GM19240 (cell line): ENCODE results near the gene RTBDN.

Experiments
- DNase-seq: peaks from one replicate; pipeline ENCODE4 v3.0.0; 2011; ENCODE audit warnings: low spot score; ENCODE audit not compliant: insufficient read length

RTBDN gene

DNA sequence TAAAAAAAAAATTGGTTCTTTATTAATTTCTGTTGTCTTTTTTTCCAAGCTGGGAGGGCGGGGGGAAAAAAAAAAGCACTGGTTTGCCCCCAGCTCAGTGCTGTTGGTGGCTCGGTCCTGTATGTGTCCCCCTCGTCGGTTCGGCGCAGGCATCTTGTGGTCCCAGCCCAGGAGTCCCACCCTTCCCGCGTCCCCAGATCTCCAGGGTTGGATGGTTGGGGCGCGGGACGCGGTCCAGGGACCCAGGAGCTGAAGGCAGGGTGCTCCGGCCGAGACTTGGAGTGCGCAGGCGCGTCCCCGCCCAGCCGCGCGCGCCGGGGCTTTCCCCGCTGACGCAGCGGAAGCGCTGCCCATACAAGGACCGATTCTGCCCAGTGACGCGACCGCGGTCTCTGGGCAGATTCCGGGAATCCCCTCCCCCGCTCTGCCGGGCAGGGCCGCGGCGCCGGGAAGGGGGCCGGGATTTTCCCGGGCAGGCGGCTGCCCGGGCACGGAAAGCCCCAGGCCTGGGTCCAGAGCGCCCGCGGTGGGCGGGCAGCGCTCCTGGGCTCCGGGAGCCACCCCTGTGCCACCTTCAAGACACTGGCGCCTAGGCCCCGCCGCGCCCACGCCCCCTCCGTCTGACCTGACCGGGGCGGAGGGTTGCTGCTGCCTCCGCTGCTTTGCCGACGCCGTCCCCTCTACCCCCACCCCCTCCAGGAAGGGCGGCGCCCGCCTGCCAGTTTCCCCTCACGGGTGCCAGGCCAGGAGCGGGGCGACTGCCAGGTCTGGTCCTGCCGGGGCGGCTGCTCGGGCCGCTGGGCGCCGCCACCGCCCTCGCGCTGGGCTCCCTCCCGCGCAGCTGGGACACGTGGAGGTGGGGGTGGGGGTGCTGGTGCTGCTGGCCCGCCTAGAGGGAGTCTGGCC is 40.8 kb downstream of the RTBDN start:
- DNase-seq = no peak

- no peak for DNase-seq
Measured at GRCh38 chr19:12792853-12793289, 41.5 kb downstream of the RTBDN start.

GRCh38 chr19:12792051-12792852 is 42.1 kb downstream of the RTBDN start:
- no peak for DNase-seq

GRCh38 chr19:12791345-12792050 is 42.9 kb downstream of the RTBDN start, which contains the start of gene JUNB:
Gene JUNB, plus strand, starts transcription at chr19:12791486. Its CDS starts 286 bp downstream, at chr19:12791772.
- no peak for DNase-seq

DNA sequence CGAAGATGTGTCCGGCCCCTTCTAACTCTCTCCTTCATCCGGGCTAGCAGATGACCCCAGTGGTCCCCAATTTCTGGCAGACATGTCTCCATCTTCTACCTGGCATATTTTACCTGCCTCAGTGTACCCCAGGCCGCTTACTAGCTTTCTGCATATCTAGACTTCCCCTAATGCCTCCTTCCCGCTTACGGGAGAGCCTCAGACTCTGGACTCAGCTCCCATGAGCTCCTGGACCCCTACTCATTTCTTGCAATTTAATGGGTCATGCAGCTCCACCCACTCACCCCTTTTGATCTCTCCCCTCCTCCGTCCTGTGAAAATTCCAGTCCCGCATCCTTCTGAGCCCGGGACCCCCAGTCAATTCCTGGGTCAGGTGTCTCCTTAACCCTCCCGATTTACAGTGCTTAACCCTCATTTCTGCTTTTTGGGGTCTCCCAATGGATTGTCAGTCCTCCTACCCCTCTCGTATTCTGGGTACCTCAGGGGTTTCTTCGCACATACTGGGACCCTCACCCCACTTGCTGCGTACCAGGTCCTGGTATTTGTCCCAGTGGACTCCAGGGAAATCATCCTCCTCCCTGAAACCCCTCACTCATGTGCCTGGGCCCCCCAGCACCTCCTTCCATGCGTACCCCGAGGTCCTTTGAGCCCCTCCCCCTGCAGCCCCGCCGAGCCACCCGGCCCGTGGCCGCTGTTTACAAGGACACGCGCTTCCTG is 43.6 kb downstream of the RTBDN start:
- no peak for DNase-seq

GRCh38 chr19:12789904-12790619 is 44.3 kb downstream of the RTBDN start:
- DNase-seq = no peak

- DNase-seq = no peak
Measured at GRCh38 chr19:12789098-12789903, 45.1 kb downstream of the RTBDN start.

DNA sequence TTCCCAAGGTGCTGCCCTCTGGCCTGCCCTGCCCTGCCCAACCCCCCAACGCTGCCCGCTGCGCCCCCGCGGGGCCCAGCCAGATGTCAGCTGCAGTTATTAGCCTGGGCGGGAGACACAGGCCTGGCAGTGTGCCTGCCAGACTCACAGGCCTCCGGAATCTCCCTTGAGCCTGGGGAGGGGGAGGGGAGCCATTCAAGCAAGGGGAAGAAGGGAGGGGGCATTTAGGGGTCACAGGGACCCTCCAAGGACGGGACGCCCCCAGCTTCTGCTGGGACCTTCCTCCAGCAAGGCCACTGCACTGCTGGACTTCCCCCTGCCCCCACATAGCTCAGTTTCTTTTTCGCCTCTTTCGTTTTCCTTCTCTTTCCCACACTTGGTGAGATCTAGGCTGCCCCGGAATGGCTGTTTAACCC is 45.7 kb downstream of the RTBDN start:
- no peak for DNase-seq

DNA sequence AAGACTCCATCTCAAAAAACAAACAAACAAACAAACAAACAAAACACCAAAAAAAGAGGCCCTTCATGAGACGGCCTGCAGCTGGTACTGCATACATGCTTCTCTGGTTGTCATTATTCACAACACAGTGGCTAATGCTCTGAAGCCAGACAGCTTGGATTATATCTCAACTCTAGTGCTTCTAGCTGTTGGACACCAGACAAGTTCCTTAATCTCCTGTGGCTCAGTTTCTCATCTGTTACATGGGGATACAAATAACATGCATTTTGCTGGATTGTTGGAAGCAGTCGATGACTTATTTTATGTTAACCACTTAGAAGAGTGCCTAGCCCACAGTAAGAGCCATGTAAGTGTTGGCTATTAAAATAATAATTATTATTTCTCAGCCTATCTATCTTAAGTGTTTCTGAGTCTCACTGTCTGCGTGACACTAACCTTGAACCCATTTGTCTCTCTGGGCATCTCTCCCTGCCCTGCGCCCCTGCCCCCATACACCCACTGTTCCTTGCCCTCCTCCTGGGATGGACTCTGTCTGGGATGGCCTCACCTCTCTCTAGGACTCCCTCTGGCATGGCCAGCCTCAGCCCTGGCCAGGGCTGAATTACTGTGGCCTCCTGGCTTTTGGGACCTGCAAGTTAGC is 46.2 kb downstream of the RTBDN start:
- no peak for DNase-seq

- DNase-seq = no peak
Measured at GRCh38 chr19:12787458-12787857, 46.9 kb downstream of the RTBDN start.

- no peak for DNase-seq
Measured at GRCh38 chr19:12786952-12787351, 47.4 kb downstream of the RTBDN start.

DNA sequence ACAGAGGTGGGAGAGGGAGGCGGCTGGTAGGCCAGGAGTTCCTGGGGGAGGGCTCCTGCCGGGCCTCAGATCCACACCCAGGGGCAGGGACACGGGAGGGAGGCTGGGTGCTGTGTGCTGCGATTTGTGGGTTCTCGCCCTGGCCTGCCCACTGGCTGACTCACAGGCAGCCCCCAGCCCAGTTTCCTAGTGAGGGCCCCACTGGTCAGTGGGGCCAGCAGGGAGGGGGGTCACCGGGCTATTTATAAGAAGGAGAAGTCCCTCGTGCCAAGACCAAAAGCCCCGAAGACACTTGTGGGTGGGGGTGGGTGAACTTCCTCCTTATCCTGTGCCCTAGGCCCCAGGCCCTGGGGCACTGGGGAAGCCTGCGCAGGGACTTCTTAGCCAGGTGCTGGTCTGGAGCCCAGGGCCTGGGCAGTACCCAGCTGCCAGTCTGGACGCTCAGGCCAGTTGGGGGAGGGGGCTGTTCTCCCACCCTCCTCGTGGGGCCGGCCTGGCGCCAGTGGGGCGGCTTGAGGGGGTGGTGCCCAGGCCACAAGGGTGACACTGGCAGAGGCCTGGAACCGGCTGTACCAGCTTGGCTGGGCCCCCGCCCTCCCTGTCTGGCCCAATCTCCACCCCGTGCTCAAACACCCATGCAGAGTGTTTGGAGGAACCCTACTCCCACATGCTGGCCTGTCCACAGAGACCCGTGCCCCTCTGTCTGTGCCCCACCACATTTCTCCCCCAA is 48.1 kb downstream of the RTBDN start:
- DNase-seq = no peak

DNA sequence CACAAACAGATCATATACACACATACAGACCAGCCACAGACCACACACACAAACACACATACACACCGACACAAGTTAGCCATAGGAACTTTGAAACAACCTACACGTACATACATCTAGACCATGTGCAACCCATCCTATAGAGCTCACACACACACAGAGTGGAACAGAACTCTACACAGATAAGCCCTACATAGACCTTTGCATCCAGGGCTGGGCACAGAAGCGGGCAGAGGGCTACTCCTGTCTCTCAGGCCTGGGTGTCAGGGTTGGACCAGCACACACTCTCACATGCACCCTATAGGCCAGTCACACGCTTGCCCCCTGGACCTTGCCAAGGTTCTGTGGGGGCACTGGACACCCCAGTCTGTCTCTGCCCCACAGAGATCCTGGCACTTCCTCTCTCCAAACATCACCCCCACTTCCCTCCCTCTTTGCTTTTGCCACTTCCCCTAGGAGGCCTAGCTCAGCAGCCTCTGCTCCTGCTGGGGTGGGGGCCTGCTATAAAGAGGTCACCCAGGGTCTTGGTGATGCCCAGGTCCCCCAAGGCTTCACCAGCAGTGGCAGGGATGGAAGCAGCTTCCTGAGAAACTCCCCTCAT is 48.8 kb downstream of the RTBDN start:
- no peak for DNase-seq

GRCh38 chr19:12784871-12785430 is 49.4 kb downstream of the RTBDN start:
- DNase-seq = no peak

DNA sequence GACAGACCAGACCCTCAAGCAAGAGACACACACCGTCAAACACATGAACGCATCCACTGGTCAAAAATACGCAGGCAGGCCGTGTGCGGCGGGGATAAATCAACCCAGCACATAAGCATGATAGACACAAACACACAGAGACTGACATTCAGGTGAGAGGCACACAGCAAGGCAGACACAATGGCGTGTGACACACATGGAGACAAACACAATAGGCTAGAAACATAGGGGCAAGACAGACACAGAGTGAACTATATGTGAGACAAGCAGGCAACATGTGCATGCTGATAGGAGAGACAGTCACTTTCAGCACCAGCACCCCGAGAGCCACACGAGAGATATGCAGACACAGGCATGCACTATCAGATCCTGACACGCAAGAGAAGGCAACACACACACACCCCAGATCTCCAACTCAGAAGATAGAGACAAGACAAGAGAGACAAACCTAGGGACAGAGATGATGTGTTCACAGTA is 49.9 kb downstream of the RTBDN start:
- DNase-seq = no peak

DNA sequence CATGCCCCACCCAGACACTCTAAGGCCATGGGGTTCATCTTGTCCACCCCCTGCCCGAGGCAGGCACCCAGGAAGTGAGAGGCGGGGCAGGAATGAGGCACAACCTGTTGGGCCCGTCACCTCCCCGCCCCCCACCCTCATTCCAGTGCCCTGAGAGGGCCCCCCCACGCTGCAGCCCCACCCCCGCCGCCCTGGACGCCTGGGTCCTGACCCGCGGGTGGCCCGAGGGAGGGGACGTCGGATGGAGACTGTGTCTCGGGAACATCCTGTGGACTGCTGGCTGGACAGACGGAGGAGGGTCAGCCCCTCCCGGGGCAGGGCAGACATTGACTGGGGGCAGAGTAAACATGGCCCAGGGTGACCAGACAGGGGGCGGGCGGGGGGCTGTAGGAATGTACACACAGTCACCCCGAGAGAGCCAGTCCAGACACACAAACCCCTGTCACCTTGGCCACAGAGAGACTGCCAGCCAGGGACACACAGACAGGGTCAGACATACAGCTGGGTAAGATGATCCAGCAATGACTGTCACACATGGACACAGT is 50.5 kb downstream of the RTBDN start:
- DNase-seq = no peak

GRCh38 chr19:12783291-12783848 is 51.0 kb downstream of the RTBDN start:
- no peak for DNase-seq
